ENCODE results near the gene MBL2. TPM values are rescaled to one million over a fixed set of nuclear protein-coding genes. Genes with fewer than 3 reads are reported as not detected.

MBL2 gene
- polyA plus RNA-seq, 1 of the 3 experiments (the other 2 are of a cell fraction) = not detected

GRCh38 chr10:52750629-52751028, 22.0 kb downstream of the MBL2 start (continued):
- TF ChIP-seq RAD21 (IDR thresholded peaks at IDR 0.05; ENCODE audit: low read length) (no peak), RFX5 (IDR thresholded peaks at IDR 0.05; ENCODE audit: low read length) (no peak), FOXJ3 (CRISPR knock-in tag; IDR thresholded peaks at IDR 0.05) (no peak), FOXM1 (IDR thresholded peaks at IDR 0.05; ENCODE audit: low read depth) (no peak)

DNA sequence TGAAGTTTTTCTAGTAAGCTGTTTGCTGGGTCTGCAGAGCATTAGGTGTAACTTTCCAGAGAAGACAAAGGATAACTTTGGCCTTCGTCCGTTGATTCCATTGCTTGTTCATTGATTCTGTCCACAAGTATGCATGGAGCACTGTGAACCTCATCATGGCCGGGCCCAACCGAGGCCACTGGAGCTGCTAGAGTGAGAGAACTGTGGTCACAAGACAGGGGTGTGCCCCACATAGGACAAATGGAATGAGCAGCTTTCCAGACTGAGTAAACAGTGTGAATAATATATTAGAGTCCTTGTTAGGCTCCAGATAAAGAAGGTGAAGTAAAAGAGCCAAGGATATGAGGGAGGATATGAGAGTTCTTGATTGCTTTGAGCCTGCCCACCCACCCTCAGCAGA, 24.9 kb downstream of the MBL2 start:
- CTCF ChIA-PET = interaction anchor here (0.6 to 2.2 kb wide), 2 partner anchors 31 to 374 kb away, joined by 3 to 7 read pairs; no protein-coding TSS in a partner anchor
- H3K4me3 ChIP-seq (ENCODE audit: low read depth in 2 of 2, low read length in 1 of 2) = no peak overlapping the region
- TF ChIP-seq EZH2phosphoT487 (IDR thresholded peaks at IDR 0.05; ENCODE audit: borderline replicate concordance, low read depth) = no peak
- TF ChIP-seq RCOR1 (IDR thresholded peaks at IDR 0.05; ENCODE audit: low read length) = no peak
- TF ChIP-seq MAX (IDR thresholded peaks at IDR 0.05; ENCODE audit: low read depth) = no peak
- TF ChIP-seq FOXJ3 (CRISPR knock-in tag; IDR thresholded peaks at IDR 0.05) = no peak
- TF ChIP-seq TAF1 (IDR thresholded peaks at IDR 0.05; ENCODE audit: borderline replicate concordance, low read depth, low read length) = no peak
- no peak for TF ChIP-seq YY1 (IDR thresholded peaks at IDR 0.05; ENCODE audit: low read depth)
- no peak for TF ChIP-seq USF1 (IDR thresholded peaks at IDR 0.05; ENCODE audit: borderline replicate concordance, low read depth)
- no peak for TF ChIP-seq RXRA (IDR thresholded peaks at IDR 0.05; ENCODE audit: borderline replicate concordance, low read depth)
- no peak for TF ChIP-seq IRF3 (IDR thresholded peaks at IDR 0.05; ENCODE audit: low read depth, low read length)
- TF ChIP-seq USF2 (IDR thresholded peaks at IDR 0.05; ENCODE audit: borderline replicate concordance, low read depth, low read length) = no peak
- no peak for TF ChIP-seq FOXM1 (IDR thresholded peaks at IDR 0.05; ENCODE audit: low read depth)
- TF ChIP-seq TEAD4 (IDR thresholded peaks at IDR 0.05; ENCODE audit: borderline replicate concordance, insufficient read depth) = no peak
- no peak for TF ChIP-seq RAD21 (IDR thresholded peaks at IDR 0.05; ENCODE audit: low read length)

More for the DNA sequence above, 24.9 kb downstream of the MBL2 start:
- 55% methylated on average over 4 of the region's 4 CpGs for WGBS (ENCODE audit: low lambda C conversion rate)
- Histone ChIP-seq H2AFZ (ENCODE audit: low read depth) (no peak overlapping the region), H3K4me1 (ENCODE audit: control insufficient read depth in 1 of 2, insufficient read depth in 2 of 2, low read depth in 1 of 2, low read length in 1 of 2) (no peaks in the 10 kb centered on the region), H3K9ac (no peak overlapping the region), H4K20me1 (ENCODE audit: insufficient read depth) (no peaks in the 10 kb centered on the region), H3K9me3 (no peaks in the 10 kb centered on the region), H3K4me2 (no peak overlapping the region), H3K27me3 (ENCODE audit: insufficient read depth) (no peaks in the 10 kb centered on the region), H3F3A (replicated peaks; ENCODE audit: insufficient read depth) (no peaks in the 10 kb centered on the region), H3K9me2 (no peaks in the 10 kb centered on the region), H3K36me3 (replicated peaks in 1 of 2; ENCODE audit: control insufficient read depth in 1 of 2, insufficient read depth in 2 of 2, low read length in 1 of 2) (no peaks in the 10 kb centered on the region), H3K27ac (ENCODE audit: low read depth in 2 of 2, low read length in 1 of 2) (no peak overlapping the region), H3K79me2 (ENCODE audit: insufficient read depth) (no peaks in the 10 kb centered on the region)
- no peak for DNase-seq
- POLR2A ChIA-PET = no interaction called here

Measured in SK-N-SH (cell line).